Measurements from ENCODE around the gene CAT.
"Not testable (repeated sequence)": the region's sequence is repeated elsewhere in the genome, so short reads cannot be mapped to it uniquely, and the experiment has no call there.

The CAT gene

DNA sequence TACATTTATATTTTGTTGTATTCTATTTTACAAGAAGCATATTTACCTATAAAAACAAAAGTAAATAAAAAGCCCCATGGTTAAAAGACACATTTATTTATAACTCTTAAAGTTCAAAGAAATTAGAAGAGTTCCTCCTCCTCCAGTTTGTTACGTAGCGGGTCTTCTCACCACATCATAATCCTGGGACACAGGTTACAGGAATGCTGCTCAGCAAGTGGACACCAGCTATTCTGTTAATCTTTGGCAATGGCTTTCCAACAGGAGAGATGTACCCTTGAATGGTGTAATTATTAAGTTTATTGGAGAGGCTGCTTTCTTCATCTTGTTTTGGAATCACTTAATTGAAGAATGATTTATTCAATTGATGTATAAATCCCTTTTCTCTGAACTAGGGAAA is 19.6 kb upstream of the CAT start:
- no peak for FAIRE-seq
- no peak for DNase-seq (ENCODE audit: insufficient read length, low spot score)
- TF ChIP-seq TAF1 (IDR thresholded peaks at IDR 0.05; ENCODE audit: low read depth, low read length) = no peak
- TF ChIP-seq POU2F2 (IDR thresholded peaks at IDR 0.05; ENCODE audit: low read depth, low read length) = no peak
- no peak for TF ChIP-seq SPI1 (IDR thresholded peaks at IDR 0.05; ENCODE audit: low read depth, low read length)
- TF ChIP-seq POLR2A (IDR thresholded peaks at IDR 0.05; ENCODE audit: low read depth, low read length) = no peak
- TF ChIP-seq PAX5 (IDR thresholded peaks at IDR 0.05; ENCODE audit: insufficient read depth, low read length, severe bottlenecking) = no peak
- TF ChIP-seq POLR2AphosphoS5 (IDR thresholded peaks at IDR 0.05; ENCODE audit: low read depth, low read length) = no peak

- TF ChIP-seq POLR2AphosphoS5 (IDR thresholded peaks at IDR 0.05; ENCODE audit: low read depth, low read length) = no peak
- no peak for TF ChIP-seq SPI1 (IDR thresholded peaks at IDR 0.05; ENCODE audit: low read depth, low read length)
- TF ChIP-seq POLR2A (IDR thresholded peaks at IDR 0.05; ENCODE audit: low read depth, low read length) = no peak
- TF ChIP-seq POU2F2 (IDR thresholded peaks at IDR 0.05; ENCODE audit: low read depth, low read length) = no peak
- TF ChIP-seq PAX5 (IDR thresholded peaks at IDR 0.05; ENCODE audit: insufficient read depth, low read length, severe bottlenecking) = no peak
- no peak for TF ChIP-seq TAF1 (IDR thresholded peaks at IDR 0.05; ENCODE audit: low read depth, low read length)
- DNase-seq (ENCODE audit: insufficient read length, low spot score) = no peak
Observed at GRCh38 chr11:34423300-34423699, 15.4 kb upstream of the CAT start.

DNA sequence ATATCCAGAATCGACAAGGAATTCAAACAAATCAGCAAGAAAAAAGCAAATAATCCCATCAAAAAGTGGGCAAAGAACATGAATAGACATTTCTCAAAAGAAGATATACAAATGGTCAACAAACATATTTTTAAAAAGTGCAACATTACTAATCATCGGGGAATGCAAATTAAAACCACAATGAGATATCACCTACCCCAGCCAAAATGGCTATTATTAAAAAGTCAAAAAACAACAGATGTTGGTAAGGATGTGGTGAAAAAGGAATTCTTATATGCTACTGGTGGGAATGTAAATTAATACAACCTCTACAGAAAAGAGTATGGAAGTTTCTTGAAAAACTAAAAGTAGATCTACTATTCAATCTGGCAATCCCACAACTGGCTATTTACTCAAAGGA is 13.9 kb upstream of the CAT start:
- FAIRE-seq; DNase-seq (ENCODE audit: insufficient read length, low spot score): not testable (repeated sequence)

More at GRCh38 chr11:34423300-34423699, 15.4 kb upstream of the CAT start:
- FAIRE-seq = no peak

DNA sequence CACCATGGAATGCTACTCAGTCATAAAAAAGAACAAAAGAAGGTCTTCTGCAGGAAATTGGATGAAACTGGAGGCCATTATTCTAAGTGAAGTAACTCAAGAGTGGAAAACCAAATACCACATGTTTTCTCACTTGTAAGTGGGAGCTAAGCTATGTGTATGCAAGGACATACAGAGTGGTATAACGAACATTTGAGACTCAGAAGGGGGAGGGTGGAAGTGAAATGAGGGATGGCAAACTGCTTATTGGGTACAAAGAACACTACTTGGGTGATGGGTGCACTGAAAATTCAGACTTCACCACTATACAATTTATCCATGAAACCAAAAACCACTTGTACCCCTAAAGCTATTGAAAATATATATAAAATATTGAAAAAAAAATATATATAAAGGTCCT is 13.4 kb upstream of the CAT start:
- TF ChIP-seq POLR2A (IDR thresholded peaks at IDR 0.05; ENCODE audit: low read depth, low read length) = no peak
- no peak for TF ChIP-seq PAX5 (IDR thresholded peaks at IDR 0.05; ENCODE audit: insufficient read depth, low read length, severe bottlenecking)
- no peak for TF ChIP-seq SPI1 (IDR thresholded peaks at IDR 0.05; ENCODE audit: low read depth, low read length)
- TF ChIP-seq POU2F2 (IDR thresholded peaks at IDR 0.05; ENCODE audit: low read depth, low read length) = no peak
- TF ChIP-seq TAF1 (IDR thresholded peaks at IDR 0.05; ENCODE audit: low read depth, low read length) = no peak
- TF ChIP-seq POLR2AphosphoS5 (IDR thresholded peaks at IDR 0.05; ENCODE audit: low read depth, low read length) = no peak
- FAIRE-seq (no peak), DNase-seq (ENCODE audit: insufficient read length, low spot score) (no peak)

DNA sequence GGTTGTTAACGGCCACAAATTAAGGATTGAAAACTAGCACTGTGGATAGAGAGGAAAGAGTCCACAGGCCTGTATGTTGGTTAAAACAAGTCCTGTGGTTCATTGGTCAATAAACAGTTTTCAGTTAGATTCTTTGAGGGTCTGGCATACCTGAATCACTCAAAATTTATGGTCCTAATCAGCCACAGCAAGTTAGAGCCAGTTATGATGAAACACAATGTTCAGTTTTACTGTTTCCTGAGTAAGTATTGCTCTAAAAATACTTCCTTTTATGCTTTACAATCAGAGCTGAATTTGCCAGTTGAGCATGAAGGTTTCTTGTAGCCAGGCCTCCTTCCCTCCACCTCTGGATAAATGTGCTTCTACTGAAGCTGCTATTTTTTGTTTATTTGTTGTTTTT is 12.9 kb upstream of the CAT start:
- DNase-seq (ENCODE audit: insufficient read length, low spot score) (no peak), FAIRE-seq (no peak)
- TF ChIP-seq PAX5 (IDR thresholded peaks at IDR 0.05; ENCODE audit: insufficient read depth, low read length, severe bottlenecking) (no peak), SPI1 (IDR thresholded peaks at IDR 0.05; ENCODE audit: low read depth, low read length) (no peak), POLR2AphosphoS5 (IDR thresholded peaks at IDR 0.05; ENCODE audit: low read depth, low read length) (no peak), TAF1 (IDR thresholded peaks at IDR 0.05; ENCODE audit: low read depth, low read length) (no peak), POU2F2 (IDR thresholded peaks at IDR 0.05; ENCODE audit: low read depth, low read length) (no peak), POLR2A (IDR thresholded peaks at IDR 0.05; ENCODE audit: low read depth, low read length) (no peak)

GRCh38 chr11:34426766-34427185 is 12.0 kb upstream of the CAT start:
- DNase-seq (ENCODE audit: insufficient read length, low spot score) (no peak), FAIRE-seq (no peak)
- no peak for TF ChIP-seq TAF1 (IDR thresholded peaks at IDR 0.05; ENCODE audit: low read depth, low read length)
- no peak for TF ChIP-seq SPI1 (IDR thresholded peaks at IDR 0.05; ENCODE audit: low read depth, low read length)
- no peak for TF ChIP-seq POU2F2 (IDR thresholded peaks at IDR 0.05; ENCODE audit: low read depth, low read length)
- TF ChIP-seq POLR2AphosphoS5 (IDR thresholded peaks at IDR 0.05; ENCODE audit: low read depth, low read length) = no peak

DNA sequence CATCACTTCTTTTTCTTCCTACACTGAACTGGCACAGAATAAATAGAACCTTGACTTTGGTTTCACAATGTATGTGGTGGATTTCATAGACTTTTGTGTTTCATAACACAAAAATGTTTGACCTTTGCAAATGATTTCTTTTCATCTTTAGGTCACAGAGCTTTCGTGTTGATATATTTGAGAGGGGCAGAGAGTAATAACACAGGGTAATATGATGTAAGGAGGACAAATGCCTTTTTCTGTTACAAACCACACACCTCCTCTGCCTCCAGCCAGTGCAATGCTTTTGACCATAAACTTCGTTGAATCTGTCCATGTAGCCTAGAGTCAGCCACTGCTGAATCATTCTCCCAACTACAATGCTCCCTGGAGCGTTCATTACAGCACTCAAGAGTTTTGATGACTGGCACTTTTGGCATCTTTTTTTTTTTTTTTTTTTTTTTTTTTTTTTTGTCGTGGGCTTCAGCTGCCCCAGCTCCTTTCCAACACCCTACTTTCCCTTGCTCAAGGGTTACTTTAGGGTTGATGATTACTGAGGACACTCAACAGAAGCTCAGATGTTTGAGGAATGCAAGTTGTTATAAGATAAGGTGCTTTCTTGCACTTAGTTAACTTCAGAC is 11.4 kb upstream of the CAT start:
- no peak for DNase-seq (ENCODE audit: insufficient read length, low spot score)
- FAIRE-seq = no peak
- TF ChIP-seq PAX5 (IDR thresholded peaks at IDR 0.05; ENCODE audit: insufficient read depth, low read length, severe bottlenecking) (no peak), POLR2AphosphoS5 (IDR thresholded peaks at IDR 0.05; ENCODE audit: low read depth, low read length) (no peak), POU2F2 (IDR thresholded peaks at IDR 0.05; ENCODE audit: low read depth, low read length) (no peak), SPI1 (IDR thresholded peaks at IDR 0.05; ENCODE audit: low read depth, low read length) (no peak), POLR2A (IDR thresholded peaks at IDR 0.05; ENCODE audit: low read depth, low read length) (no peak), TAF1 (IDR thresholded peaks at IDR 0.05; ENCODE audit: low read depth, low read length) (no peak)

- DNase-seq (ENCODE audit: insufficient read length, low spot score) (no peak), FAIRE-seq (no peak)
- TF ChIP-seq POLR2AphosphoS5 (IDR thresholded peaks at IDR 0.05; ENCODE audit: low read depth, low read length) (no peak), PAX5 (IDR thresholded peaks at IDR 0.05; ENCODE audit: insufficient read depth, low read length, severe bottlenecking) (no peak), SPI1 (IDR thresholded peaks at IDR 0.05; ENCODE audit: low read depth, low read length) (no peak), POLR2A (IDR thresholded peaks at IDR 0.05; ENCODE audit: low read depth, low read length) (no peak), POU2F2 (IDR thresholded peaks at IDR 0.05; ENCODE audit: low read depth, low read length) (no peak), TAF1 (IDR thresholded peaks at IDR 0.05; ENCODE audit: low read depth, low read length) (no peak)
Observed at GRCh38 chr11:34431979-34432378, 6.8 kb upstream of the CAT start.

DNA sequence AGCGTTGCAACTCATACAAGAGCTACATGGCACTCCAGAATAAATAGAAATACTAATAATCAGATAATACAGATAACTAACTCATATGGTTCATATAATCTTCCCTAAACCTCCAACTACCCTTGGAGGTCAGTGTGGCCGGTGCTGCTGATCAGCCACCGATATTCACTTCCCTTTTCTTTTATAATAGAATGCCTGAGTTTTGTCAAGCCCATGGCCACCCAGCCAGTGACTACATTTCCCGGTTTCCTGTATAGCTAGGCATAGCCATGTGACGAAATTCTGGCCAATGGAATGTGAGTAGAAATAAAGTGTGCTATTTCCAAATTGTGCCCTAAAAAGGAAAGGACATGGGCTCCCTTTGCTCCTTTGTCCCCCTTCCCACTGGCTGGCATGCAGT is 5.9 kb upstream of the CAT start:
- no peak for TF ChIP-seq TAF1 (IDR thresholded peaks at IDR 0.05; ENCODE audit: low read depth, low read length)
- TF ChIP-seq PAX5 (IDR thresholded peaks at IDR 0.05; ENCODE audit: insufficient read depth, low read length, severe bottlenecking) = no peak
- 0 out of 2 replicates have a peak, but pooled peaks have one; percentile 33 for TF ChIP-seq SPI1 (IDR thresholded peaks at IDR 0.05; ENCODE audit: low read depth, low read length)
- TF ChIP-seq POLR2A (IDR thresholded peaks at IDR 0.05; ENCODE audit: low read depth, low read length) = no peak
- no peak for TF ChIP-seq POLR2AphosphoS5 (IDR thresholded peaks at IDR 0.05; ENCODE audit: low read depth, low read length)
- no peak for TF ChIP-seq POU2F2 (IDR thresholded peaks at IDR 0.05; ENCODE audit: low read depth, low read length)
- FAIRE-seq (no peak), DNase-seq (ENCODE audit: insufficient read length, low spot score) (no peak)

- no peak for FAIRE-seq
- no peak for DNase-seq (ENCODE audit: insufficient read length, low spot score)
- TF ChIP-seq SPI1 (IDR thresholded peaks at IDR 0.05; ENCODE audit: low read depth, low read length) (no peak), TAF1 (IDR thresholded peaks at IDR 0.05; ENCODE audit: low read depth, low read length) (no peak), POU2F2 (IDR thresholded peaks at IDR 0.05; ENCODE audit: low read depth, low read length) (no peak), PAX5 (IDR thresholded peaks at IDR 0.05; ENCODE audit: insufficient read depth, low read length, severe bottlenecking) (no peak), POLR2A (IDR thresholded peaks at IDR 0.05; ENCODE audit: low read depth, low read length) (no peak), POLR2AphosphoS5 (IDR thresholded peaks at IDR 0.05; ENCODE audit: low read depth, low read length) (no peak)
Observed at GRCh38 chr11:34433899-34434298, 4.8 kb upstream of the CAT start.
